Stimulated activated CD8-positive, alpha-beta memory T cell treated with anti-CD3 and anti-CD28 coated beads, Interleukin-12 subunit alpha, Interleukin-12 subunit beta, amount 100 ng/mL, for 24 hours (primary cell): Measurements from ENCODE around the gene CPA5.

Experiments used
- DNase-seq: peaks from one replicate; pipeline ENCODE4 v3.0.0-alpha.2; 2020; ENCODE audit errors: extremely low read depth

The CPA5 gene

GRCh38 chr7:130332259-130333053, 12.2 kb upstream of the CPA5 start:
- DNase-seq = no peak

- no peak for DNase-seq
Observed at GRCh38 chr7:130333832-130334231, 10.8 kb upstream of the CPA5 start.

- DNase-seq = no peak
Observed at GRCh38 chr7:130334274-130334673, 10.3 kb upstream of the CPA5 start.

GRCh38 chr7:130337410-130337971, 7.1 kb upstream of the CPA5 start:
- no peak for DNase-seq

GRCh38 chr7:130338233-130338632, 6.4 kb upstream of the CPA5 start:
- DNase-seq = no peak

GRCh38 chr7:130341882-130342281, 2.7 kb upstream of the CPA5 start:
- DNase-seq = no peak

GRCh38 chr7:130342701-130343380, 1.8 kb upstream of the CPA5 start:
- no peak for DNase-seq

GRCh38 chr7:130345136-130345535, 520 bp downstream of the CPA5 start:
- no peak for DNase-seq

GRCh38 chr7:130345725-130346124, 1.1 kb downstream of the CPA5 start:
- no peak for DNase-seq

- DNase-seq = no peak
Observed at GRCh38 chr7:130346177-130346905, 1.7 kb downstream of the CPA5 start.

GRCh38 chr7:130346941-130347340, 2.3 kb downstream of the CPA5 start:
- DNase-seq = no peak

GRCh38 chr7:130349911-130350782, 5.5 kb downstream of the CPA5 start:
- DNase-seq = no peak

- no peak for DNase-seq
Observed at GRCh38 chr7:130350945-130351790, 6.6 kb downstream of the CPA5 start.

GRCh38 chr7:130351791-130352090, 7.1 kb downstream of the CPA5 start:
- DNase-seq = no peak

- DNase-seq = no peak
Observed at GRCh38 chr7:130352194-130353074, 7.8 kb downstream of the CPA5 start.

GRCh38 chr7:130353196-130353595, 8.6 kb downstream of the CPA5 start:
- no peak for DNase-seq

- DNase-seq = no peak
Observed at GRCh38 chr7:130356121-130356875, 11.7 kb downstream of the CPA5 start.

GRCh38 chr7:130356876-130357611, 12.4 kb downstream of the CPA5 start:
- DNase-seq = no peak
